WTC11 (cell line): Measurements from ENCODE around the gene CFAP161. TPM values are rescaled to one million over a fixed set of nuclear protein-coding genes. Genes with fewer than 3 reads are reported as not detected.

Experiments used
- ATAC-seq: fragments of 200-7000 bp; cut with Tn5 transposase; 2 replicates; pipeline ENCODE4 v1.10.0; 2021; ENCODE audit warnings: mild to moderate bottlenecking, moderate library complexity
- CTCF ChIA-PET: fragments of 300-600 bp; sonication (Branson Sonifier 250); formaldehyde crosslinking; loops from one replicate; lab custom pipeline; 2021; ENCODE audit warnings: antibody characterized with exemption; lab: Charles Lee
- POLR2A ChIA-PET: fragments of 350-600 bp; sonication (Branson Sonifier 250); formaldehyde crosslinking; loops from one replicate; lab custom pipeline; 2021; ENCODE audit warnings: antibody characterized with exemption; lab: Charles Lee
- DNase-seq: peaks from one replicate; pipeline ENCODE4 v3.0.0; 2021; ENCODE audit warnings: low spot score
- H3K27ac Mint-ChIP-seq: 2 replicates; pipeline ENCODE4 v1.8.0; 2021; ENCODE audit warnings: mixed read lengths
- H3K27me3 Mint-ChIP-seq: 2 replicates; pipeline ENCODE4 v1.8.0; 2021; ENCODE audit warnings: low read depth, mild to moderate bottlenecking, moderate library complexity, mixed read lengths
- H3K36me3 Mint-ChIP-seq: 2 replicates; pipeline ENCODE4 v1.8.0; 2021; ENCODE audit warnings: mixed read lengths
- H3K4me1 Mint-ChIP-seq: 2 replicates; pipeline ENCODE4 v1.8.0; 2022; ENCODE audit warnings: mixed read lengths
- H3K4me3 Mint-ChIP-seq: 2 replicates; pipeline ENCODE4 v1.8.0; 2021; ENCODE audit warnings: mild to moderate bottlenecking, moderate library complexity, mixed read lengths
- H3K9me3 Mint-ChIP-seq: 2 replicates; pipeline ENCODE4 v1.8.0; 2021; ENCODE audit warnings: mixed read lengths
- FOXP1 ChIP-seq: sonication (generic); formaldehyde crosslinking; IDR thresholded peaks from 2 replicates; pipeline ENCODE4 v1.8.0; 2022; ENCODE audit warnings: missing genetic modification reagents, mild to moderate bottlenecking, moderate library complexity, borderline replicate concordance
- GABPB1 ChIP-seq: sonication (generic); formaldehyde crosslinking; IDR thresholded peaks from 2 replicates; pipeline ENCODE4 v1.8.1; 2023; ENCODE audit warnings: mild to moderate bottlenecking, missing genetic modification reagents
- JAZF1 ChIP-seq: fragments of 250-450 bp; sonication (Bioruptor Pico); IDR thresholded peaks from 2 replicates; pipeline ENCODE4 v1.9.0; 2021; ENCODE audit warnings: moderate library complexity, mild to moderate bottlenecking, inconsistent platforms
- MXD4 ChIP-seq: fragments of 250-450 bp; sonication (Bioruptor Pico); IDR thresholded peaks from 2 replicates; pipeline ENCODE4 v1.8.0; 2021; ENCODE audit warnings: mild to moderate bottlenecking, moderate library complexity, borderline replicate concordance
- MYBL2 ChIP-seq: sonication (generic); formaldehyde crosslinking; IDR thresholded peaks from 2 replicates; pipeline ENCODE4 v1.8.1; 2023; ENCODE audit warnings: mild to moderate bottlenecking, moderate library complexity, missing genetic modification reagents
- NFE2L1 ChIP-seq: sonication (generic); formaldehyde crosslinking; IDR thresholded peaks from 2 replicates; pipeline ENCODE4 v1.8.1; 2023; ENCODE audit warnings: missing genetic modification reagents
- PREB ChIP-seq: sonication (generic); formaldehyde crosslinking; IDR thresholded peaks from 2 replicates; pipeline ENCODE4 v1.8.1; 2022; ENCODE audit warnings: mild to moderate bottlenecking, missing genetic modification reagents, moderate library complexity, borderline replicate concordance
- RELA ChIP-seq: sonication (generic); formaldehyde crosslinking; IDR thresholded peaks from 2 replicates; pipeline ENCODE4 v1.8.1; 2022; ENCODE audit warnings: missing genetic modification reagents, mild to moderate bottlenecking, borderline replicate concordance
- ZNF232 ChIP-seq: sonication (generic); formaldehyde crosslinking; IDR thresholded peaks from 2 replicates; pipeline ENCODE4 v1.8.0; 2022; ENCODE audit warnings: mild to moderate bottlenecking, missing genetic modification reagents
- ZNF263 ChIP-seq: sonication (generic); formaldehyde crosslinking; IDR thresholded peaks from 2 replicates; pipeline ENCODE4 v1.8.1; 2022; ENCODE audit warnings: low read depth, mild to moderate bottlenecking, moderate library complexity, missing genetic modification reagents
- ZNF317 ChIP-seq: sonication (generic); formaldehyde crosslinking; IDR thresholded peaks from 2 replicates; pipeline ENCODE4 v1.8.1; 2023; ENCODE audit warnings: low read depth, mild to moderate bottlenecking, moderate library complexity, missing genetic modification reagents, borderline replicate concordance
- total RNA-seq: library from RNA; stranded (reverse); gene quantifications from 3 replicates; pipeline ENCODE4 v1.2.3, GENCODE V29; 2021
- TF ChIP-seq, protein P1 (sequence below): fragments of 250-450 bp; sonication (Bioruptor Pico); IDR thresholded peaks from 2 replicates; pipeline ENCODE4 v2.1.2; 2022; ENCODE audit warnings: mild to moderate bottlenecking, moderate library complexity
- TF ChIP-seq, protein P2 (sequence below): sonication (generic); formaldehyde crosslinking; IDR thresholded peaks from 2 replicates; pipeline ENCODE4 v1.8.0; 2023; ENCODE audit warnings: missing genetic modification reagents
- TF ChIP-seq, protein P3 (sequence below): sonication (generic); formaldehyde crosslinking; IDR thresholded peaks from 2 replicates; pipeline ENCODE4 v1.8.0; 2022; ENCODE audit warnings: missing genetic modification reagents
- TF ChIP-seq, protein P4 (sequence below): sonication (generic); formaldehyde crosslinking; IDR thresholded peaks from 2 replicates; pipeline ENCODE4 v1.8.0; 2023; ENCODE audit warnings: mild to moderate bottlenecking, missing genetic modification reagents
- TF ChIP-seq, protein P5 (sequence below): sonication (generic); formaldehyde crosslinking; IDR thresholded peaks from 2 replicates; pipeline ENCODE4 v1.8.1; 2023; ENCODE audit warnings: mild to moderate bottlenecking, missing genetic modification reagents, moderate library complexity

CFAP161 gene
- total RNA-seq, 1 experiment from 2014 or later = not detected

- POLR2A ChIA-PET = no interaction called here
- H3K36me3 Mint-ChIP-seq = no peaks in the 10 kb centered on the region
- H3K4me3 Mint-ChIP-seq = no peak overlapping the region
- DNase-seq (no peak), ATAC-seq (no peak)
- CTCF ChIA-PET = interaction anchor here (1.5 to 10.7 kb wide), 3 partner anchors 116 to 163 kb away, joined by 3 to 238 read pairs (median 7); no protein-coding TSS in a partner anchor
- peaks cover 21% of the 10 kb centered on the region for H3K4me1 Mint-ChIP-seq
- no peaks in the 10 kb centered on the region for H3K9me3 Mint-ChIP-seq
- TF ChIP-seq NFE2L1 (CRISPR knock-in tag) (no peak), JAZF1 (no peak)
- TF ChIP-seq, protein P1, sequence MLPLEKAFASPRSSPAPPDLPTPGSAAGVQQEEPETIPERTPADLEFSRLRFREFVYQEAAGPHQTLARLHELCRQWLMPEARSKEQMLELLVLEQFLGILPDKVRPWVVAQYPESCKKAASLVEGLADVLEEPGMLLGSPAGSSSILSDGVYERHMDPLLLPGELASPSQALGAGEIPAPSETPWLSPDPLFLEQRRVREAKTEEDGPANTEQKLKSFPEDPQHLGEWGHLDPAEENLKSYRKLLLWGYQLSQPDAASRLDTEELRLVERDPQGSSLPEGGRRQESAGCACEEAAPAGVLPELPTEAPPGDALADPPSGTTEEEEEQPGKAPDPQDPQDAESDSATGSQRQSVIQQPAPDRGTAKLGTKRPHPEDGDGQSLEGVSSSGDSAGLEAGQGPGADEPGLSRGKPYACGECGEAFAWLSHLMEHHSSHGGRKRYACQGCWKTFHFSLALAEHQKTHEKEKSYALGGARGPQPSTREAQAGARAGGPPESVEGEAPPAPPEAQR (CRISPR knock-in tag) = no peak
- TF ChIP-seq, protein P2, sequence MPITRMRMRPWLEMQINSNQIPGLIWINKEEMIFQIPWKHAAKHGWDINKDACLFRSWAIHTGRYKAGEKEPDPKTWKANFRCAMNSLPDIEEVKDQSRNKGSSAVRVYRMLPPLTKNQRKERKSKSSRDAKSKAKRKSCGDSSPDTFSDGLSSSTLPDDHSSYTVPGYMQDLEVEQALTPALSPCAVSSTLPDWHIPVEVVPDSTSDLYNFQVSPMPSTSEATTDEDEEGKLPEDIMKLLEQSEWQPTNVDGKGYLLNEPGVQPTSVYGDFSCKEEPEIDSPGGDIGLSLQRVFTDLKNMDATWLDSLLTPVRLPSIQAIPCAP = no peak
- TF ChIP-seq, protein P3, sequence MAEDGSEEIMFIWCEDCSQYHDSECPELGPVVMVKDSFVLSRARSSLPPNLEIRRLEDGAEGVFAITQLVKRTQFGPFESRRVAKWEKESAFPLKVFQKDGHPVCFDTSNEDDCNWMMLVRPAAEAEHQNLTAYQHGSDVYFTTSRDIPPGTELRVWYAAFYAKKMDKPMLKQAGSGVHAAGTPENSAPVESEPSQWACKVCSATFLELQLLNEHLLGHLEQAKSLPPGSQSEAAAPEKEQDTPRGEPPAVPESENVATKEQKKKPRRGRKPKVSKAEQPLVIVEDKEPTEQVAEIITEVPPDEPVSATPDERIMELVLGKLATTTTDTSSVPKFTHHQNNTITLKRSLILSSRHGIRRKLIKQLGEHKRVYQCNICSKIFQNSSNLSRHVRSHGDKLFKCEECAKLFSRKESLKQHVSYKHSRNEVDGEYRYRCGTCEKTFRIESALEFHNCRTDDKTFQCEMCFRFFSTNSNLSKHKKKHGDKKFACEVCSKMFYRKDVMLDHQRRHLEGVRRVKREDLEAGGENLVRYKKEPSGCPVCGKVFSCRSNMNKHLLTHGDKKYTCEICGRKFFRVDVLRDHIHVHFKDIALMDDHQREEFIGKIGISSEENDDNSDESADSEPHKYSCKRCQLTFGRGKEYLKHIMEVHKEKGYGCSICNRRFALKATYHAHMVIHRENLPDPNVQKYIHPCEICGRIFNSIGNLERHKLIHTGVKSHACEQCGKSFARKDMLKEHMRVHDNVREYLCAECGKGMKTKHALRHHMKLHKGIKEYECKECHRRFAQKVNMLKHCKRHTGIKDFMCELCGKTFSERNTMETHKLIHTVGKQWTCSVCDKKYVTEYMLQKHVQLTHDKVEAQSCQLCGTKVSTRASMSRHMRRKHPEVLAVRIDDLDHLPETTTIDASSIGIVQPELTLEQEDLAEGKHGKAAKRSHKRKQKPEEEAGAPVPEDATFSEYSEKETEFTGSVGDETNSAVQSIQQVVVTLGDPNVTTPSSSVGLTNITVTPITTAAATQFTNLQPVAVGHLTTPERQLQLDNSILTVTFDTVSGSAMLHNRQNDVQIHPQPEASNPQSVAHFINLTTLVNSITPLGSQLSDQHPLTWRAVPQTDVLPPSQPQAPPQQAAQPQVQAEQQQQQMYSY = no peak
- peaks cover 4% of the 10 kb centered on the region for H3K27me3 Mint-ChIP-seq
- H3K27ac Mint-ChIP-seq = no peak overlapping the region
These were observed 22.3 kb upstream of the CFAP161 start for GRCh38 chr15:81111510-81112470.

DNA sequence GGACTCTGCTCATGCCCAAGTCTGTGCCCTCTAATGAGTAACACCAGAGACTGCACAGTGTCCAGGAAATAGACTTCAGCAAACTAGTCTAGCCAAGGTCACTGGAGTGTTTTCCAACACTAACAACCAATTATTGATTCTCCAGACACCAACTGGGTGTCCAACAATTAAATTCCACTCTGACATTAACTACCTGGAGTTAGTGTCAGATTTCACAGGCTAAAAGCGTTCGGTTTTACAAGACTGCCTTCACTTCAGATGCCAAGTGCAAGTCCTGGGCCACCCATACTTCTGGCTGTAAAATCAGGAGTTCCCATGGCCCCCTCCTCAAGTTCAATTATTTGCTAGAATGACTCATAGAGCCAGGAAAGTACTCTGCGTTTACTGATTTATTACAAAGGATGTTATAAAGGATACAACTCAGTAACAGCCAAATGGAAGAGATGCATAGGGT, 20.8 kb upstream of the CFAP161 start:
- CTCF ChIA-PET = interaction anchor here (3.1 kb wide), 1 partner anchor 153 kb away, joined by 54 read pairs; no protein-coding TSS in a partner anchor
- Mint-ChIP-seq H3K4me1 (peaks cover 21% of the 10 kb centered on the region), H3K36me3 (no peaks in the 10 kb centered on the region), H3K4me3 (no peak overlapping the region), H3K27me3 (peaks cover 17% of the 10 kb centered on the region), H3K27ac (no peak overlapping the region), H3K9me3 (no peaks in the 10 kb centered on the region)
- no peak for TF ChIP-seq PREB (CRISPR knock-in tag)
- no peak for DNase-seq
- POLR2A ChIA-PET = no interaction called here
- no peak for ATAC-seq

- Mint-ChIP-seq H3K4me1 (peaks cover 21% of the 10 kb centered on the region), H3K27ac (no peak overlapping the region), H3K27me3 (peaks cover 17% of the 10 kb centered on the region), H3K36me3 (no peaks in the 10 kb centered on the region), H3K9me3 (no peaks in the 10 kb centered on the region), H3K4me3 (no peak overlapping the region)
- CTCF ChIA-PET = interaction anchor here (0.7 to 3.1 kb wide), 2 partner anchors 41 to 152 kb away, joined by 3 to 54 read pairs; no protein-coding TSS in a partner anchor
- POLR2A ChIA-PET = no interaction called here
- TF ChIP-seq ZNF232 (CRISPR knock-in tag) (no peak), FOXP1 (CRISPR knock-in tag) (no peak), ZNF317 (CRISPR knock-in tag) (no peak), PREB (CRISPR knock-in tag) (no peak), ZNF263 (CRISPR knock-in tag) (no peak), RELA (no peak), MXD4 (no peak), GABPB1 (CRISPR knock-in tag) (no peak), JAZF1 (no peak), MYBL2 (CRISPR knock-in tag) (no peak)
- TF ChIP-seq, protein P4, sequence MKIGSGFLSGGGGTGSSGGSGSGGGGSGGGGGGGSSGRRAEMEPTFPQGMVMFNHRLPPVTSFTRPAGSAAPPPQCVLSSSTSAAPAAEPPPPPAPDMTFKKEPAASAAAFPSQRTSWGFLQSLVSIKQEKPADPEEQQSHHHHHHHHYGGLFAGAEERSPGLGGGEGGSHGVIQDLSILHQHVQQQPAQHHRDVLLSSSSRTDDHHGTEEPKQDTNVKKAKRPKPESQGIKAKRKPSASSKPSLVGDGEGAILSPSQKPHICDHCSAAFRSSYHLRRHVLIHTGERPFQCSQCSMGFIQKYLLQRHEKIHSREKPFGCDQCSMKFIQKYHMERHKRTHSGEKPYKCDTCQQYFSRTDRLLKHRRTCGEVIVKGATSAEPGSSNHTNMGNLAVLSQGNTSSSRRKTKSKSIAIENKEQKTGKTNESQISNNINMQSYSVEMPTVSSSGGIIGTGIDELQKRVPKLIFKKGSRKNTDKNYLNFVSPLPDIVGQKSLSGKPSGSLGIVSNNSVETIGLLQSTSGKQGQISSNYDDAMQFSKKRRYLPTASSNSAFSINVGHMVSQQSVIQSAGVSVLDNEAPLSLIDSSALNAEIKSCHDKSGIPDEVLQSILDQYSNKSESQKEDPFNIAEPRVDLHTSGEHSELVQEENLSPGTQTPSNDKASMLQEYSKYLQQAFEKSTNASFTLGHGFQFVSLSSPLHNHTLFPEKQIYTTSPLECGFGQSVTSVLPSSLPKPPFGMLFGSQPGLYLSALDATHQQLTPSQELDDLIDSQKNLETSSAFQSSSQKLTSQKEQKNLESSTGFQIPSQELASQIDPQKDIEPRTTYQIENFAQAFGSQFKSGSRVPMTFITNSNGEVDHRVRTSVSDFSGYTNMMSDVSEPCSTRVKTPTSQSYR (CRISPR knock-in tag) = no peak
- TF ChIP-seq, protein P5, sequence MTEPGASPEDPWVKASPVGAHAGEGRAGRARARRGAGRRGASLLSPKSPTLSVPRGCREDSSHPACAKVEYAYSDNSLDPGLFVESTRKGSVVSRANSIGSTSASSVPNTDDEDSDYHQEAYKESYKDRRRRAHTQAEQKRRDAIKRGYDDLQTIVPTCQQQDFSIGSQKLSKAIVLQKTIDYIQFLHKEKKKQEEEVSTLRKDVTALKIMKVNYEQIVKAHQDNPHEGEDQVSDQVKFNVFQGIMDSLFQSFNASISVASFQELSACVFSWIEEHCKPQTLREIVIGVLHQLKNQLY (CRISPR knock-in tag) = no peak
- peak; percentile 56 for ATAC-seq
- no peak for DNase-seq
These were observed 20.2 kb upstream of the CFAP161 start for GRCh38 chr15:81113861-81114291.
